K562 (cell line): ENCODE data around the gene TMEM92. TPM values are rescaled to one million over a fixed set of nuclear protein-coding genes. Genes with fewer than 3 reads are reported as not detected.
A peak's percentile ranks its signal among the peaks of the same experiment; 100 is the strongest.

ENCODE experiments used
- ATF3 ChIP-seq, 2 experiments: fragments of 450-650 bp in 1 of 2; sonication (generic) in 1 of 2; formaldehyde crosslinking in 1 of 2; IDR thresholded peaks in 1 of 2; conservative IDR thresholded peaks in 1 of 2; 2 replicates each; pipeline versions ENCODE4 v1.6.1 to v1.8.1; 2016 to 2023; ENCODE audit warnings: mild to moderate bottlenecking in 2 of 2, moderate library complexity in 2 of 2, inconsistent platforms in 1 of 2, missing genetic modification reagents in 1 of 2
- C11orf30 ChIP-seq: fragments of 450-650 bp; IDR thresholded peaks from 2 replicates; pipeline ENCODE4 v1.6.1; 2016; ENCODE audit warnings: low read depth, mild to moderate bottlenecking
- IRF2 ChIP-seq: sonication (generic); formaldehyde crosslinking; IDR thresholded peaks from 2 replicates; pipeline ENCODE4 v1.8.1; 2022; ENCODE audit warnings: mild to moderate bottlenecking, missing genetic modification reagents
- KLF1 ChIP-seq: fragments of 450-650 bp; IDR thresholded peaks from 2 replicates; pipeline ENCODE4 v1.6.1; 2016; ENCODE audit warnings: missing genetic modification characterization, missing compliant biosample characterization
- MNT ChIP-seq, 2 experiments: fragments of 450-650 bp; conservative IDR thresholded peaks; 2 replicates each; pipeline ENCODE4 v1.6.1; 2017; ENCODE audit warnings: mild to moderate bottlenecking in 2 of 2, moderate library complexity in 2 of 2
- MYC ChIP-seq, 2 experiments: fragments of 250-450 bp in 1 of 2; sonication (Bioruptor Pico) in 1 of 2; IDR thresholded peaks; 2 replicates each; pipeline versions ENCODE4 v1.5.1 to v1.6.1; 2012 to 2021; ENCODE audit warnings: low read depth in 2 of 2, borderline replicate concordance in 1 of 2, improper control_type of control experiment in 1 of 2, low read length in 1 of 2, mild to moderate bottlenecking in 1 of 2, moderate library complexity in 1 of 2
- NR2C2 ChIP-seq, 2 experiments: fragments of 200-800 bp in 1 of 2; sonication (Bioruptor generic) in 1 of 2; sonication (generic) in 1 of 2; formaldehyde crosslinking in 1 of 2; IDR thresholded peaks; 2 replicates each; pipeline versions ENCODE4 v1.6.1 to v1.8.0; 2016 to 2022; ENCODE audit warnings: mild to moderate bottlenecking in 1 of 2, missing compliant biosample characterization in 1 of 2, missing genetic modification characterization in 1 of 2, missing genetic modification reagents in 1 of 2
- RFX5 ChIP-seq: IDR thresholded peaks from 2 replicates; pipeline ENCODE4 v1.6.1; 2011; ENCODE audit warnings: low read depth, mild to moderate bottlenecking, improper control_type of control experiment, low read length
- SMARCA4 ChIP-seq: fragments of 450-650 bp; IDR thresholded peaks from 2 replicates; pipeline ENCODE4 v1.6.1; 2016
- SMARCC2 ChIP-seq: fragments of 450-650 bp; IDR thresholded peaks from 2 replicates; pipeline ENCODE4 v1.6.1; 2017; ENCODE audit warnings: antibody characterized with exemption, moderate library complexity, mild to moderate bottlenecking, low read depth
- VEZF1 ChIP-seq: fragments of 200-800 bp; sonication (Bioruptor generic); IDR thresholded peaks from 2 replicates; pipeline ENCODE4 v1.6.1; 2017; ENCODE audit warnings: missing genetic modification characterization, missing compliant biosample characterization
- ZNF311 ChIP-seq: fragments of 250-450 bp; sonication (Bioruptor Pico); IDR thresholded peaks from 2 replicates; pipeline ENCODE4 v1.4.0; 2020; ENCODE audit warnings: mild to moderate bottlenecking, moderate library complexity
- ZNF395 ChIP-seq: fragments of 200-800 bp; sonication (Bioruptor generic); IDR thresholded peaks from 2 replicates; pipeline ENCODE4 v1.6.1; 2017; ENCODE audit warnings: missing genetic modification characterization, missing compliant biosample characterization
- ZNF449 ChIP-seq: fragments of 250-450 bp; sonication (Bioruptor Pico); IDR thresholded peaks from 2 replicates; pipeline ENCODE4 v1.8.0; 2022; ENCODE audit warnings: moderate library complexity, mild to moderate bottlenecking, inconsistent platforms
- ZNF644 ChIP-seq: fragments of 200-800 bp; sonication (Bioruptor generic); IDR thresholded peaks from 2 replicates; pipeline ENCODE4 v1.6.1; 2016; ENCODE audit warnings: low read depth, missing genetic modification characterization, missing compliant biosample characterization
- ZNF668 ChIP-seq: fragments of 250-450 bp; sonication (Bioruptor Pico); IDR thresholded peaks from 2 replicates; pipeline ENCODE4 v1.8.0; 2022; ENCODE audit warnings: mild to moderate bottlenecking, inconsistent platforms
- ZNF766 ChIP-seq: fragments of 200-800 bp; sonication (Bioruptor generic); conservative IDR thresholded peaks from 2 replicates; pipeline ENCODE4 v1.6.1; 2016; ENCODE audit warnings: missing genetic modification characterization, missing compliant biosample characterization
- polyA plus RNA-seq, 8 experiments: library from polyadenylated mRNA; depleted of rRNA in 4 of 8; stranded (reverse) in 5 of 8; unstranded in 3 of 8; fragments of >200 nt; fragmentation: Nextera tagmentation in 2 of 8; fragmentation: Illumina TruSeq in 1 of 8; extraction: Ambion mirVana in 2 of 8; extraction: Trizol in 1 of 8; gene quantifications; 2 replicates each; pipeline versions ENCODE4 v1.2.1 to v1.2.3, GENCODE V29; 2011 to 2014; ENCODE audit warnings: inconsistent platforms in 1 of 8, missing spikeins in 1 of 8
- total RNA-seq, 7 experiments: library from RNA; depleted of rRNA in 6 of 7; stranded (reverse); fragments of >200 nt in 6 of 7; fragmentation: Illumina TruSeq in 2 of 7; extraction: Trizol in 2 of 7; gene quantifications; 2 replicates each; pipeline versions ENCODE4 v1.2.1 to v1.2.3, GENCODE V29; 2011 to 2021; ENCODE audit warnings: low replicate concordance in 1 of 7

TMEM92 gene
- total and polyA plus RNA-seq, 9 of the 15 experiments (the other 6 are each of a cell fraction or from before 2014, with no cell fraction given): 0.14 to 2.1 (median 0.40) TPM

GRCh38 chr17:50289991-50290702 is 15.9 kb downstream of the TMEM92 start (continued):
- no peak for TF ChIP-seq SMARCC2
- TF ChIP-seq C11orf30: peak; percentile 54
- no peak for TF ChIP-seq ZNF644 (tag)
- 0 out of 2 replicates have a peak, but pooled peaks have one; percentile 16 for TF ChIP-seq MYC (IDR thresholded peaks at IDR 0.05; ENCODE audit: low read depth, low read length)
- TF ChIP-seq MYC (CRISPR knock-in tag; IDR thresholded peaks at IDR 0.05; ENCODE audit: borderline replicate concordance, low read depth): no peak
- peak; percentile 30; the same call in 1 of the 2 replicates for TF ChIP-seq ZNF311
- no peak for TF ChIP-seq ZNF449
- TF ChIP-seq ZNF668: no peak
- TF ChIP-seq RFX5: no peak
- TF ChIP-seq MNT (conservative IDR thresholded peaks at IDR 0.05): no peak
- TF ChIP-seq IRF2 (CRISPR knock-in tag): no peak
- TF ChIP-seq KLF1 (tag): no peak
- peak; percentile 83; the same call in 1 of the 2 replicates for TF ChIP-seq ZNF395 (CRISPR knock-in tag)
- TF ChIP-seq ZNF766 (CRISPR knock-in tag): 0 out of 2 replicates have a peak, but pooled peaks have one; percentile 49
- peak; percentile 88 for TF ChIP-seq ATF3 (IDR thresholded peaks at IDR 0.05)
- TF ChIP-seq ATF3 (CRISPR knock-in tag; conservative IDR thresholded peaks at IDR 0.05): no peak
- TF ChIP-seq VEZF1 (CRISPR knock-in tag): peak; percentile 51; the same call in 1 of the 2 replicates
- TF ChIP-seq NR2C2 (CRISPR knock-in tag; IDR thresholded peaks at IDR 0.05): no peak
- TF ChIP-seq NR2C2 (tag; IDR thresholded peaks at IDR 0.05): peak; percentile 71; the same call in 1 of the 2 replicates
- TF ChIP-seq SMARCA4: peak; percentile 35; the same call in 1 of the 2 replicates
